HG03103 (cell line): Measurements from ENCODE around the gene SLC7A8.

ENCODE experiments used
- ATAC-seq: cut with Tn5 transposase; IDR thresholded peaks from one replicate; pipeline ENCODE4 v1.9.1; 2021; ENCODE audit warnings: low read depth; ENCODE audit not compliant: unreplicated experiment

SLC7A8 gene

GRCh38 chr14:23136566-23137133, 46.8 kb downstream of the SLC7A8 start:
- ATAC-seq = no peak

- ATAC-seq = no peak
Observed at GRCh38 chr14:23132970-23133369, 50.5 kb downstream of the SLC7A8 start.

DNA sequence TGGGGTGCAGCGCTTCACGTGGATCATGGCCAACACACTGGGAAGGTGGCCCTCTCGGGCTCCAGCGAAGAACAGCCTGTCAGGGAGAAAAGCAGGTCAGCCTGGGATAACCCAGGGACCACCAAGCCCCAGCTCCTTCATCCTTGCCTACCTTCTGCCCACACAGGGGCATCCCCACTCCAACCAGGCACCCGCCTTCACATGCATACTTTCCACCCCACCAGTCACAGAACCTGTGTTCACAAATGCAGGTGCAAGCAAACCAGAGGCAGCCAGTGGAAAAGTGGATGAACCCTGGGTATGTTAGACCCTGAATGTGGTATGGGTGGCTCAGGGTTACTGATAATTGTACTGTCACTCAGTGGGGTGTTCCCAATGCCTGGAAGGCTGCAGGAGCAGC, 52.0 kb downstream of the SLC7A8 start:
- no peak for ATAC-seq

- ATAC-seq = no peak
Observed at GRCh38 chr14:23130871-23131270, 52.6 kb downstream of the SLC7A8 start.

- no peak for ATAC-seq
Observed at GRCh38 chr14:23129759-23130316, 53.6 kb downstream of the SLC7A8 start.

DNA sequence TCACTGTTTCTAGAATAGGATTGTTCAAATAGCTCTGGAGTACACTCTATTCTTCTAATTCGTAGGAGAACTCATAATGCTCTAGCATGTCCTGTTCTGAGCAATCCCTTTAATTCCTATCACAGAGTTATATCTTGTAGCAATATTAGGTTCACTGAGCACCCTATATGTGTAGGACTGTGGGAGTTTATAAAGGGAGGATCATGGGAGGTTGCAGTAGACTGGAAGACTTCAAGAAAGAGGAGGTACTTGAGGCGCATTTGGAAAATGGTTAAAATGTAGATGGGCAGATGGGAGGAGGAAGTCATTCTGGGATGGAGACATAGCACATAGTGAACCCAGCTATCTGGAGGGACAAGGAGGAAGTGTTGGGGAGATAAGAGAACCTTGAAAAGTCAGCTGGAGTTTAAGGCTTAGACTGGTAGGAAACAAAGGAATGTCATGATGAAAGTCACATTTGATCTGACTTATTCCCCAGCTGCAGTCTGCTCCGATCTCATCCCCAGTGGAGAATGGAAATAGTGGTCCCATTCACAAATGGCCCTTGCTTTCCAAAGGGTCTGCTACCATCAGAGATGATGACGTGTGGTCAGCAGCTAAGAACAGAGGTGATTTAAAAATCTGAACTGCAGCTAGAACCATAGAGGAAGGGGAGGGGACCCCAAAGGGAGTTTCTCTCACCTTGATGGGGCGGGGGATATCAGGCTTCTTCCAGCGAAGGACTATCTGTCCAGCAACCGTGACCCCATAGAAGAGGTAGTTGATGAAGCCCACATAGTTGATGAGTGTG, 54.3 kb downstream of the SLC7A8 start:
- no peak for ATAC-seq

DNA sequence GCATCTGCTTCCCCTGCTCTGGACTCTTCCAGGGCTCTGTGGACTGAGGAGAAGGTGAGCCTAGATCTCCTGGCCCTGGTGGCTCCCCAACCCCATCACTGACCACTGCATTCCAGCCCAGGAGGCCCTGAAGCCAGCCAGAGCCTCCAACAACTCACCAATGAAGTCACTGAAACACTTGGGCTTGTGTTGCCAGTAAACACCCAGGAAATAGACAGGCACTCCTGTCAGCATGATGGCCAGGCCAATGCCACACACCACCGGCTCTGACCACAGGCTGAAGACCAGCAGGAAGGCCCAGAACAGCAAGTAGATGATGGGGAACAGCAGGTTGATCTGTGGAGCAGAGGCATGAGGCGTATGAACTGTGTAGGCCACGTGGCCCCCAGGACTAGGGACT, 55.6 kb downstream of the SLC7A8 start:
- ATAC-seq = no peak

DNA sequence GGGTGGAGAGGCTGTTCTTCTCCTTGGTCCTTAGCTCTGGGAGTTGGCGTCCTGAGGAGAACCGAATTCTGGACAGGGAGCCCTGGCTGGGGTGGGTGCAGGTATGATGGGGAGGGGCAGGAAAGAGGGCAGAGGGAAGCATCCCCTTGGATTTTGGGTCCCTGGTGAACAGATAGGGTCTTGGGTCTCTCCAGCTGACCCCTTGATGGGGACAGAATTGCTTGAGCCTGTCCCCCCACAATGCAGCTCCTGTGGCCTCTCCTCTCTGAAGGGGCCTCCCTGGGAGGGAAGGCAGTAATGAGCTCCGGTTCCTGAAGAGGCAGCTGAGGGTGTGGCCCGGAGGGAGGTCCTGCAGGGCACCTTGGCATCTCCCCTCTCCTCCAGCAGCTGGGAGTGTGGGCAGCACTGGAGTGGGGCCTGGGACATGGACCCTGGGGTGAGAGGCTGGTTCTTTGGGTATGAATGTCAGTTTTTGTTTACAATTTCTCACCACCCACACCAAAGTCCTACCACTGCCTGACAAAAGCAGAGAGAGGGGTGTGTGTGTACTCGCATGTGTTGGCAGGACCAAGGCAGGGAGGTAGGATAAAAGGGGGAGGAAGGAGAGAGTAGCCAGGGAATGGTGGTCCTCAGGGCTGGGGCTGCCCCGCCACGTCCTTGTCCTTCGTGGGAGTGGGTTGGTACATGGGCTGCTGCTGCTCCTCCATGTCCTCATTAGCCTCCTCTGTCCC, 56.7 kb downstream of the SLC7A8 start:
- no peak for ATAC-seq

GRCh38 chr14:23125933-23126524, 57.4 kb downstream of the SLC7A8 start:
- ATAC-seq = no peak

DNA sequence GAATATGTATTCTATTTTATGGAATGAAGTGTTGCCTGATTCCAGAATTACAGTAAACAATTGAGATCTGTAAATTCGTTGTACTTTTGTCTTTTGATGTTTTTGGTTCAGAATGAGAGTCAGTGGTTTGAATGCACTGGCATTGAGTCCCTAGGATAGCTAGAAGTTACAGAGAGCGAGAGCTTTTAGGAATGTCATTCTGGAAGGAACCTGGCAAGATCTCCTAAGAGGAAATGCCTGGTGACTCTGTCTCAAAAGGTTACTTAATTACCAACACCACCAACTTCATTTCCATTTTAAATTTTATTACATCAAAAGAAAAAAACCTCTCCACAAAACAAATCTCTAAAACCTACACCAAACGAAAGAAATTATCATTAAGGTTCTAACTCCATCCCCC, 58.4 kb downstream of the SLC7A8 start:
- ATAC-seq = no peak

DNA sequence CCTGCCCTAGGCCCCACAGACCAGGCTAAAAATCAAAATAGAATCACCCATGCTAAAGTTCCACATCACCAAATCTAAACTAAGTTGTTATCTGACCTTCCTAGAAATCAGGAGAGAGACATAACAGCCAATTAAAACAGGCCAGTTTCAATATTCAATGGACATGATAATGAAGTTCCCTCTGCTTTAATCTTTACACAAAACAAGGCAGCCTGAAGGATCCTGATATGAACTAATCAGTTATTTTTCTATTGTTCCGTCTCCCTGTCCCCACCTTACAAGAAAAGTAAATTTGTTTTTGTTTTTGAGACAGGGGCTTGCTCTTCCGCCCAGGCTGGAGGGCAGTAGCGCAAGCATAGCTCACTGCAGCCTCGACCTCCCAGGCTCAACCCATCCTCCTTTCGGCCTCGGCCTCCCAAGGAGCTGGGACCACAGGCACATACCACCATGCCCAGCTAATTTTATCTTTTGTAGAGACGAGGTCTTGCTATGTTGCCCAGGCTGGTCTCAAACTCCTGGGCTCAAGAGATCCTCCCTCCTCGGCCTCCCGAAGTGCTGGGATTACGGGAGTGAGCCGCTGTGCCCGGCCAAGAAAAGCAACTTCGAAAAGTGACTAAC, 59.0 kb downstream of the SLC7A8 start:
- ATAC-seq = no peak

DNA sequence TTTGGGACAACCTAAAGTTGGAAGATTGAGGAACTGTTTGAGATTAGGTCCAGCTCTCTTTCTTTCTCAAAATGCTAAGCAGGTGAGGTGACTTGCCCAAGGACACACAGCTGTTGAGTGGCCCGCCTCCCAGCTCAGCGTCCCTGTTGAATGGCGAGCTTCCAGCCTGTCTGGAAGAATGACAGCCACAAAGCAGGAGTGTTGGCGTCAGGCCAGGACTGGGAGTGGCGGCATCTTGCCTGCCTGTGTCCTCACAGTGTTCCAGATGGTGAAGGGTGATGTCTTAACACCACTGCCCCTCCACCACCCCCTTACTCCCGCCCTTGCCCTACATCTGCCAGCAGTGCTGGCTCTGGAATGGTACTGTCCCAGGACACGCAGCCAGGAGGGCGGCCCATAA, 60.0 kb downstream of the SLC7A8 start:
- ATAC-seq = no peak

- ATAC-seq = no peak
Observed at GRCh38 chr14:23122086-23122485, 61.4 kb downstream of the SLC7A8 start.

- no peak for ATAC-seq
Observed at GRCh38 chr14:23121361-23121771, 62.1 kb downstream of the SLC7A8 start.

DNA sequence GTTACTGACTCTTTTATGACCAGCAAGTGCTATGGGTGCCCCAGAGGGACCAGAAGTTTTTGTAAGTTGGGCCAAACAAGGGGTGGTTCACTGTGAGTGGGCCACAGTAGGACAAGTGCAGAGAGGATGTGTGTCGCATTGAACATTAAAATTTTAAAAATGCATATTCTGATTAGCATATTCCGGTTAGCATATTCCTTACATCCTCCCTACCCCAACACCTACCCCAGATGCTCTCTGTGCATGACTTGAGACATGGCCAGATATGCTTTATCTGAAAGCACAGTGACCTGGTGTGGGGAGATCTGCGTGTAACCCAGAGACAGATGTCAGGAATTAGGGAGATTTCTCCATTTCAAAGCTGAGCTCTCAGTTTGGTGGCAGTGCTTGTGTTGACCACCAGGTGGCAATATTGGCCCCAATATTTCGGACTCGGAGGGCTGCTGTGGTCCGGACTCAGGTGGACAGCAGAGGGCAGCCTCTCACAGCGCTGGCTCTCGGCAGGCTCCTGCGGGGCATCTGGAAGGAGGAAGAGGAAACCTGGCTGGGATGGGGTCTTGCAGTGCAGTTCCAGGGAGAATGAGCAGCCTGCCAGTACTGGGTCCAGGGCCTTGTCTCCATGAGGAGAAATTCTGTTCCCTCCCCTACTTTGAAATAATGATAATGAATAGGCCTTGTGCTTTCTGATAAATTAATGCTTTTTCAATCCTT, 62.8 kb downstream of the SLC7A8 start:
- ATAC-seq = peak; percentile 59

GRCh38 chr14:23119363-23120327, 63.8 kb downstream of the SLC7A8 start:
- ATAC-seq = no peak

- ATAC-seq = no peak
Observed at GRCh38 chr14:23118506-23119362, 64.7 kb downstream of the SLC7A8 start, which contains the start of gene CEBPE. CEBPE (minus strand) TSS chr14:23119255; CDS start chr14:23119091, 164 bp downstream.
